Neural crest cell (in vitro differentiated cells): ENCODE results near the gene KRTAP4-12. TPM values are rescaled to one million over a fixed set of nuclear protein-coding genes. Genes with fewer than 3 reads are reported as not detected.
"Not testable (repeated sequence)": the region's sequence is repeated elsewhere in the genome, so short reads cannot be mapped to it uniquely, and the experiment has no call there.

Source experiments
- DNase-seq: peaks from one replicate; pipeline ENCODE4 v3.0.0; 2021; ENCODE audit warnings: low read depth, mixed read lengths, low spot score
- H3K27ac Mint-ChIP-seq: one replicate; pipeline ENCODE4 v1.8.0; 2021; ENCODE audit warnings: mild to moderate bottlenecking, mixed read lengths; ENCODE audit not compliant: unreplicated experiment
- H3K27me3 Mint-ChIP-seq: 2 replicates; pipeline ENCODE4 v1.8.0; 2021; ENCODE audit warnings: low read depth, mild to moderate bottlenecking, mixed read lengths
- H3K36me3 Mint-ChIP-seq: 2 replicates; pipeline ENCODE4 v1.8.0; 2021; ENCODE audit warnings: low read depth, mild to moderate bottlenecking, mixed read lengths
- H3K4me1 Mint-ChIP-seq: 2 replicates; pipeline ENCODE4 v1.8.0; 2021; ENCODE audit warnings: mixed read lengths
- H3K4me3 Mint-ChIP-seq: one replicate; pipeline ENCODE4 v1.8.0; 2021; ENCODE audit warnings: mild to moderate bottlenecking, mixed read lengths
- H3K9me3 Mint-ChIP-seq: 2 replicates; pipeline ENCODE4 v1.8.0; 2021; ENCODE audit warnings: mixed read lengths
- total RNA-seq: library from RNA; stranded (reverse); gene quantifications from 2 replicates; pipeline ENCODE4 v1.2.1, GENCODE V29; 2021
- TF ChIP-seq, protein P1 (sequence below): fragments of 200-600 bp; sonication (generic); conservative IDR thresholded peaks from 2 replicates; pipeline ENCODE4 v1.5.0; 2021; ENCODE audit warnings: antibody characterized with exemption, mild to moderate bottlenecking

KRTAP4-12 gene
- total RNA-seq, 1 donor from 2014 or later = not detected

GRCh38 chr17:41121742-41122141 is 2.2 kb downstream of the KRTAP4-12 start:
- TF ChIP-seq, protein P1, sequence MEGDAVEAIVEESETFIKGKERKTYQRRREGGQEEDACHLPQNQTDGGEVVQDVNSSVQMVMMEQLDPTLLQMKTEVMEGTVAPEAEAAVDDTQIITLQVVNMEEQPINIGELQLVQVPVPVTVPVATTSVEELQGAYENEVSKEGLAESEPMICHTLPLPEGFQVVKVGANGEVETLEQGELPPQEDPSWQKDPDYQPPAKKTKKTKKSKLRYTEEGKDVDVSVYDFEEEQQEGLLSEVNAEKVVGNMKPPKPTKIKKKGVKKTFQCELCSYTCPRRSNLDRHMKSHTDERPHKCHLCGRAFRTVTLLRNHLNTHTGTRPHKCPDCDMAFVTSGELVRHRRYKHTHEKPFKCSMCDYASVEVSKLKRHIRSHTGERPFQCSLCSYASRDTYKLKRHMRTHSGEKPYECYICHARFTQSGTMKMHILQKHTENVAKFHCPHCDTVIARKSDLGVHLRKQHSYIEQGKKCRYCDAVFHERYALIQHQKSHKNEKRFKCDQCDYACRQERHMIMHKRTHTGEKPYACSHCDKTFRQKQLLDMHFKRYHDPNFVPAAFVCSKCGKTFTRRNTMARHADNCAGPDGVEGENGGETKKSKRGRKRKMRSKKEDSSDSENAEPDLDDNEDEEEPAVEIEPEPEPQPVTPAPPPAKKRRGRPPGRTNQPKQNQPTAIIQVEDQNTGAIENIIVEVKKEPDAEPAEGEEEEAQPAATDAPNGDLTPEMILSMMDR = no peak

DNA sequence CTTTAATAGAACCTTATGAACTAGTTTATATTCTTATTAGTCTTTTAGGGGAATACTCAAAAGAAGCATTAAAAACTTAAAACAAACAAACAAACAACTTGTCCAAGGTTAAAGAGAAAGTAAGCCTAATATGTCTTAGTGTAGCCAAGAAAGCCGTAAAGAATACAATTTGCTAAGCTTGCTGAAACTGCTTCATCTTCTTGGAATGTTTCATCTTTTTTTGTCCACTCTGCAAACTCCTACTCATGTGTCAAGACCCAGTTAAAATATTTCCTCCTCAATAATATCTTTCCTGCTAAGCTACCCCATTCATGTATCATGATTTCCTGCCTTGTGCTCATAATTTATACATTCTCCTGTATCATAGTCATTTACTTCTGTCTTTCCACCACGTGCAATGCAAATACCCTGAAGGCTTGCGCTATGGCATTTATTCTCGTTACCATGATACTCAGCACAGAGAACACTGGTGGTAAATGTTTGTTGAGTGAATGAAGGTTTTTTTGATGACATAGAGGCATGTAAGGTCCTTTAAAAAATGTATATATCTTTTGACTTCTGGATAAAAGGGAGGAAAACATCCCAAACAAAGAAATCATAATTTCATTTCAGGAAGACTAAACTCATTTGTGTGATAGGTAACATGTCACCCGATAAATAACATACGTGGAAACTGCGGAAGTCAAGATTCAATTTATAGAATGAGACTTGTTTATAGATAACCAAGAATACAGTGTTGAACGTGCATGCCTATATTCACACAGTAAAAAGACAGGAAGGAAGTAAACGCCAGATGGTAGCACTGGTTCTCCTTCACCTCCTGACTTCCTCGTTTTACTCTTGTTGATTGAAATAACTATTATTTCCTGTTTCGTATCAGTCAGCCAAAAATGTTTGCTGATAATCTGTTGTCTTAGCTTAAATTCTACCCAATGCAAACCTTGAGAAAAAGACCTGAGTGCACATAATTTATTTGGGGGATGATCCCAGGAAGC is 4.0 kb downstream of the KRTAP4-12 start:
- H3K9me3 Mint-ChIP-seq, H3K27ac Mint-ChIP-seq, DNase-seq, H3K4me1 Mint-ChIP-seq, H3K36me3 Mint-ChIP-seq, H3K4me3 Mint-ChIP-seq: not testable (repeated sequence)
- H3K27me3 Mint-ChIP-seq = peaks cover 44% of the 10 kb centered on the region

More at GRCh38 chr17:41121742-41122141, 2.2 kb downstream of the KRTAP4-12 start:
- peaks cover 37% of the 10 kb centered on the region for H3K27me3 Mint-ChIP-seq
- H3K4me3 Mint-ChIP-seq = no peak overlapping the region
- no peaks in the 10 kb centered on the region for H3K4me1 Mint-ChIP-seq
- H3K27ac Mint-ChIP-seq = no peak overlapping the region
- no peaks in the 10 kb centered on the region for H3K9me3 Mint-ChIP-seq
- H3K36me3 Mint-ChIP-seq = no peaks in the 10 kb centered on the region
- DNase-seq = no peak

DNA sequence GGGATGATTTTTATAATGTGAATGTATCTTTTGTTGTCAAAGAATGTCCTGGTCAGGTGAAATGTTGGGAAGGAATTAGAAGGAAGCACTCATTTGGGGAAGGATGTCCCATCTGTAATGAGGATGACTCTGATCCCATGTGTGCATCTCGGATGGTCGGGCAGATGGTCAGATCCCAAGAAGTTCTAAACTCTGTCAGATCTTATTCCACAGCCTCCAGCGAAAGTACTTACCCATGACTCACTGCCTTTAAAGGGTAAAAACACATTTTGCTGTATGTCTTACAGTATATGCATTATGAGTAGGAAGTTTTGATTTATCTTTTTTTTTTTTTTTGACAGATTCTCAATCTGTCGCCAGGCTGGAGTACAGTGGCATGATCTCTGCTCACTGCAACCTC is 5.3 kb downstream of the KRTAP4-12 start:
- Mint-ChIP-seq H3K4me3 (no peak overlapping the region), H3K27me3 (peaks cover 40% of the 10 kb centered on the region), H3K4me1 (no peaks in the 10 kb centered on the region), H3K36me3 (no peaks in the 10 kb centered on the region), H3K9me3 (no peaks in the 10 kb centered on the region), H3K27ac (no peak overlapping the region)
- DNase-seq = no peak
- TF ChIP-seq, protein P1 = no peak

DNA sequence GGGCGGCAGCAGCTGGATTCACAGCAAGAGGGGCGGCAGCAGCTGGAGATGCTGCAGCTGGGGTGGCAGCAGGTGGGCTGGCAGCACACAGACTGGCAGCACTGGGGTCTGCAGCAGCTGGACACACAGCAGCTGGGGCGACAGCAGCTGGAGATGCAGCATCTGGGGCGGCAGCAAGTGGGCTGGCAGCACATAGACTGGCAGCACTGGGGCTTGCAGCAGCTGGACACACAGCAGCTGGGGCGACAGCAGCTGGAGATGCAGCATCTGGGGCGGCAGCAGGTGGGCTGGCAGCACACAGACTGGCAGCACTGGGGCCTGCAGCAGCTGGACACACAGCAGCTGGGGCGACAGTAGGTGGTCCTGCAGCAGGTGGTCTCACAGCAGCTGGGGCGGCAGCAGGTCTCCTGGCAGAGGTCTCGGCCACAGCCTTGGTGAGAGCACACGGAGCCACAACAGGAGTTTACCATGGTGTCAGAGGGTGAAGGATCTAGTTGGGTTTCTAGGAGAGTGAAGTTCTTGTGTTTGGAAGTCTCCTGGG is 6.1 kb downstream of the KRTAP4-12 start, which contains the start of gene KRTAP4-11:
KRTAP4-11 (minus strand) TSS at position 528 of the 541 bp plus-strand sequence; CDS start at position 470, 58 bp downstream.
- DNase-seq, H3K4me1 Mint-ChIP-seq, H3K27ac Mint-ChIP-seq, H3K4me3 Mint-ChIP-seq, H3K9me3 Mint-ChIP-seq, H3K36me3 Mint-ChIP-seq: not testable (repeated sequence)
- peaks cover 35% of the 10 kb centered on the region for H3K27me3 Mint-ChIP-seq

DNA sequence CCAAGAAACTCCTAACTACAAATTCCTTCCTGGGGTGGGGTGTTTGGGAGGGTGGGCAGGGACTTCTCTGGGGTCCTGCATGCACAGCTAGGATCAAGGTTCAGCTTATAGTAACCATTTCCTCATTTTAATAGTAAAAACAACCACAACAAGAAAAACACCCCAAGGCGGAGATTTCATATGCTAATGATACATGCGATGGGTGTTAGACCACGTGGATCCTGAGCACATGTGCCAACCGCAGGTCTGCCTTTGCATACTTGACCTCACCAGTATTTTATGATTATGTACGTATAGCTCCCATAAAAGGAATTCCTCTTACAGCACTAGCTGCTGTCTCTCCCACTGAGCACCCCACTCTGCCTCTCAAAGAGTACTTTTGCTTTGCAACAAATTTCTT is 7.7 kb downstream of the KRTAP4-12 start:
- H3K9me3 Mint-ChIP-seq = no peaks in the 10 kb centered on the region
- peaks cover 26% of the 10 kb centered on the region for H3K27me3 Mint-ChIP-seq
- H3K4me3 Mint-ChIP-seq = no peak overlapping the region
- TF ChIP-seq, protein P1 = no peak
- H3K36me3 Mint-ChIP-seq = no peaks in the 10 kb centered on the region
- no peaks in the 10 kb centered on the region for H3K4me1 Mint-ChIP-seq
- no peak for DNase-seq
- H3K27ac Mint-ChIP-seq = no peak overlapping the region

GRCh38 chr17:41111151-41111885 is 12.7 kb downstream of the KRTAP4-12 start:
- H3K36me3 Mint-ChIP-seq = peaks cover 3% of the 10 kb centered on the region
- peaks cover 5% of the 10 kb centered on the region for H3K9me3 Mint-ChIP-seq
- TF ChIP-seq, protein P1 = no peak
- DNase-seq = no peak
- no peaks in the 10 kb centered on the region for H3K4me1 Mint-ChIP-seq
- no peak overlapping the region for H3K27ac Mint-ChIP-seq
- H3K27me3 Mint-ChIP-seq = peaks cover 11% of the 10 kb centered on the region
- no peak overlapping the region for H3K4me3 Mint-ChIP-seq

DNA sequence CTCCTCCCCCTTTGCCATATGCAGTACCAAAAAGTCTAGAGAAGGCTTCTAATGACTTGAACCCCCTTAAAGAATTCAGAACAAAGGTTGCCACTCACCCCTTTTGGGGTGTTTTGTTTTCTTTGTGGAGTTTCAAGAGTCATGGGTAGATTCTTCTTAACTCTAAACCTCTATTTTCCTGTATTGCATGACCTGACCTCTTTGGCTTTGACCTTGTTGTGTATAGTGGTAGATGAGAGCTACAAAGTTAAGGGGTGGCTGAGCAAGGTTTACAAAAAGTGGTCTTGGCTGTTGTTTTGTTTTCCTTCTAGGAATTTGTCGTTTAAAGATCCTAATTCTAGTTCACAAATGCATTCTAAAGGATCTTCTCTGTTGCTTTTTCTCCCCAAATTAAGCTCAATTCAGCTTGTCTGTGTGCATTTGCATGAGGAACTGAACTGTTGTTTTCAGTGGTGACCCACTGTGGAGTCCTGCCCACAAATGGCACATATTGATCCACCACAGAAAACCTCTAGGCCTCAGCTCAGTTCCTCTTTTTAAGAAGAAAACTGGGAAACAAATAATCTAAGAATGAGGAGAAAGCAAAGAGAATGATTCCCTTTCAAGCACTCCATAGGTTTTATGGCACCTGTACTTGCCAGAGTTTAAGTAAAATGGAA is 15.1 kb downstream of the KRTAP4-12 start:
- not testable (repeated sequence) for DNase-seq, H3K4me1 Mint-ChIP-seq, H3K36me3 Mint-ChIP-seq

More for the DNA sequence above, 15.1 kb downstream of the KRTAP4-12 start:
- not testable (repeated sequence) for H3K4me3 Mint-ChIP-seq, H3K27me3 Mint-ChIP-seq, H3K9me3 Mint-ChIP-seq, H3K27ac Mint-ChIP-seq
